Limb (tissue), 2 donors: ENCODE results near the gene LHPP.
"Not testable (repeated sequence)": the region's sequence is repeated elsewhere in the genome, so short reads cannot be mapped to it uniquely, and the experiment has no call there.

ENCODE experiments used
- DNase-seq, 2 donors: peaks; one replicate each; pipeline ENCODE4 v3.0.0-alpha.2; 2016; ENCODE audit errors: extremely low spot score in 2 of 2

LHPP gene

GRCh38 chr10:124604214-124605000 lies 142.8 kb downstream of the LHPP start:
- DNase-seq, result no peak

- no peak for DNase-seq
These were observed 143.4 kb downstream of the LHPP start for GRCh38 chr10:124605001-124605370.

DNA sequence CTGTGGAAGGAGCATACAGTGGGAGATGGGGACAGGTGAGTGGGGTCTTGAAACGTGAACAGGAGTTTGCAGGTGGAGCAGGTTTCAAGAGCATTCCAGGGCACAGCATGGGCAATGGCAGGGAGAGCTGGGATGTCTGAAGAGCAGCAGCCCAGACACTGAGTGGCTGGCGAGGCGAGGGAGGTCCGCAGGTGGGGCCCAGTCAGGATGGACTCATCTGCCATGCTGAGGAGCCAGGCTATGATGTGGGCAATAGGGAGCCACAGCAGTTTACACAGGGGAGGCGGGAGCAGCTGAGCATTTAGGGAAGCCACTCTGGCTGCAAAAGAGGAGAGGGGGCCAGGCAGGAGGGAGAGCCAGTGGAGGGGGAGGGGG lies 143.8 kb downstream of the LHPP start:
- DNase-seq, result no peak

DNA sequence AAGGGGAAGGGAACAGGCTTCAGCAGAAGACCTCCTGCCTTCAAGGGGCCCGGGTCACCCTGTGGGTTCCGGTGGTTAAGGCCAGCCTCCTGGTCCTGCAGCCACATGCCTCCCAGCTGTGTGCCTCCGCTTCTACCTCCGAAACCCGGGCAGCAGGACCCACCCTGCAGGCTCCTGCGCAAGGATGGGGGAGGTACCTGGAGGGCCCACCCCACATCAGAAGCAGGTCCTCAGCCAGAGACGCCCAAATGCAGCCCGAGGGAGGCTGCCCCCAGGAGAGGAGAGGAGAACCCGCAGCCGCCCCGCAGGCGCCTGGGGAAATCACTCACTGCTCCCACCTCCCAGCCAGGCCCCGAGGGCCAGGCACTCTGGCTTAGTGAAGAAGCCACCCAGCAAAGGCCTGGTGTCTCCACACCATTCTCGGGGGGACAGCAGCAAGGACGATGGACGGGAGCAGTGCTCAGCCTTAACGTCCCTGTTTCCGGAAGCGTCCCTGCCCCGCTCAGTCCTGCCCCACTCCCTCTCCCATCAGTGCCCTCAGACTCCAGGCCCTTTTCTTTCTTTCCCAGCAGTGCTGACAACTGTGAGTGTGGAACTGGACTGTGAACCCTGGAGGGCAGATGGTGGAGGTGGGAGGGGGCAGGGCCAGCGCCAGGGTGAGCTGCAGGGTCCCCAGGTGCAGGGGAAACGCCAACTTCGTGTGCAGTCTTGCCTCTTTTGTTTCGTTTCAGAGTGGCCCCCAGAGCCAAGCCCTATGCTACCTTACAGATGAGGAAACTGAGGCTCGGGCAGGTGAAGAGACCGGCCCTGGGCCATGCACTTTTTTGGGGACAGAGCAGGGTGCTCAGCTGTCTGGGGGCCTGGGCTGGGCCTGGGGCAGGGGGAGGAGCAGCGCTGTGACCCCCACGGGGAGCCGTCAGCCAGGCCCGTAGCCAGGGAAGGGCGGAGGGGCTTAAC lies 144.5 kb downstream of the LHPP start:
- DNase-seq, result no peak

DNA sequence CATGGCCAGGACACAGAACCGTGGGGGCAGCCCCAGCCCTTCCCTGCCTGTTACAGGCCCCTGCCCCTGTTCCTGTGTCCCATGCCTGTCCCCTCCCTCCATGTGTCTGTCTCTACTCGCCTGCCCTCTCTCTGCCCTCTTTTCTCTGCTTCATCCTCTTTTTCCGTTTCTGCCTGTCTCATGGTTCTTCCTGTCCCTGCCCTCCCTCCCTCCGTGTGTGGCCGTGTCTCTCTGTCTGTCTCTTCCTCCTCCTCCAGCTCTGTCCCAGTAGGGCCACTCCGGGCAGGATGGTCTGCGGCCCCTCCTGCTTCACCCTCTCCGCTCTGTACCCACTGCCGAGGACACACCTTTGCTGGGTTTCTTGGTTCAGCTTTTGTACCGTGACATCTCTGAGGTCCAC lies 145.2 kb downstream of the LHPP start:
- no peak for DNase-seq

DNA sequence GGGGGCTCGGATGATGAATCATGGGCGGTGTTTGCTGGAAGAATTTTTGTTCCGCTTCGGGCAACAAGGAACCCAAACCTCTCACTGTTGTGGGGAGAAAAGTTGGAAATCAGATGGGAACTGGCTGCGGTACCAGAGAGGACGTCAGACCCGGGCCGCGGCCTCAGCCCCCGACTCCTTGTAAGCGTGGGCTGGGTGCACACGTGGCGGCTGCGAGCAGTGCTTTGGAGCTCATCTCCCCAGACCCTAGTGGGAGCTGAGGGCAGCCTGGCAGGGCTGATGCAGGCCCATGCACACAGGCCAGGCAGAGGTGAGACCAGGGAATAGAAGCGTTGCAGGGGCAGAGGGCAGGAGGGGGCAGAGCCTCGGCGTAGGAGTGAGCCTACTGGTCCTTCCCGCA lies 146.1 kb downstream of the LHPP start:
- no peak for DNase-seq

DNA sequence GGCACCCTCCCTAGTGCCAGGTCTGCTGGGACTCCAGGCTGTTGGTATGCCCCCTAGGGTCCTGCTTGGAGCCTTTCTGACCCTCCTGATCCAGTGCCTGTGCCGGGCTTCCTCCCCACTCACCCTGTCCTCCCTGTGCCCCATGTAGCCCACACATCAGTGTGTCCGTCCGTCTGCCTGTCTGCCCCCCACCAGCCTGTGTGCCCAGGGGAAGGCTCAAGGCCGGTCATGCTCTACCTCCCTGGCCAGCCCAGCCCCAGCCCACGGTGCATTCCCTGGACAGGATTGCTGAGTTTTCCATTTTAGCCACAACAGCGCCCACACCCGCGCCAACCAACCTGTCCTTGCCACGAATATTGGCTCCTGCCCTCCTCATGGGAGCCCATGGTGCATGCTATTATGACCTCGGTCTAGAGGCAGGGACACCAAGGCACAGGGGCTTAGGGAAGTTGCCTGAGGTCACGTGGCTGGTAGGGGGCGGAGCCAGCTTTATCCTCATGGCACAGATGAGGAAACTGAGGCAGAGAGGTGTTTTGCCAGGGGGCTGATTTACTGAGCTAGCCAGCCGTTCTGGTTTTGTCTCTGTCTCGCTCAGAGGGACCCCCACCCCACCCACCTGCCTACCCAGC lies 146.6 kb downstream of the LHPP start:
- DNase-seq, result no peak

DNA sequence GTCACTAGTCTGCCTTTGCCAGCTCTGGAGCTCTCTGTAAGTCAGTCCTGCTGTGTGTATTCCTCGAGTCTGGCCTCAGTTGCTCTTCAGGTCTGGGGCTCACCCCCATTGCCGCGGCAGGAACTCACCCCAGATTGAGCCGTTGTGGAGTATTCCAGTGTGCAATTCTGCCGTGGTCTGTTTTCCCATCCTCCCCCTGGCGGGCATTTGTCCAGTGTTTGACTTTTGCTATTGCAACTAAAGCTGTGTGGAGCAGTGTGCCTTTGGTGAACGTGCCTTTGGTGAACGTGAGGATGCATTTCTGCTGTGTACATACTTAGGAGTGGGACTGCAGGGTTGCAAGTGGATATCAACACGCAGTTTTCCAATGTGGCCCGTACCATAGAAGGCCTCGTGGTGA lies 148.1 kb downstream of the LHPP start:
- no peak for DNase-seq

GRCh38 chr10:124610186-124610585 lies 148.6 kb downstream of the LHPP start:
- DNase-seq, result not testable (repeated sequence)

DNA sequence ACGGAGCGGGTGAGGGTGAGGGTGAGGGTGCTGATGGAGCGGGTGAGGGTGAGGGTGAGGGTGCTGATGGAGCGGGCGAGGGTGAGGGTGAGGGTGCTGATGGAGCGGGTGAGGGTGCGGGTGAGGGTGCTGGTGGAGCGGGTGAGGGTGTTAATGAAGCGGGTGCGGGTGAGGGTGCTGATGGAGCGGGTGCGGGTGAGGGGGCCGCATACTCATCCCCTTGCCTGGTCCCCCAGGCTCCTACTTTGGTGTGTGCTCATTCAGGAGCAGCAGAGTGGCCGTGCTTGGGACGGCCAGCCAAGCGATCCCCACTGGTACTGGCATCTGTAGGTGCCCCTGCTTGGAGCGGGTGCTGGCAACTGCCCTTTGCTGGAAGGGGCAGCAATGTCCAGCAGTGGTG lies 149.2 kb downstream of the LHPP start:
- DNase-seq, result not testable (repeated sequence)

DNA sequence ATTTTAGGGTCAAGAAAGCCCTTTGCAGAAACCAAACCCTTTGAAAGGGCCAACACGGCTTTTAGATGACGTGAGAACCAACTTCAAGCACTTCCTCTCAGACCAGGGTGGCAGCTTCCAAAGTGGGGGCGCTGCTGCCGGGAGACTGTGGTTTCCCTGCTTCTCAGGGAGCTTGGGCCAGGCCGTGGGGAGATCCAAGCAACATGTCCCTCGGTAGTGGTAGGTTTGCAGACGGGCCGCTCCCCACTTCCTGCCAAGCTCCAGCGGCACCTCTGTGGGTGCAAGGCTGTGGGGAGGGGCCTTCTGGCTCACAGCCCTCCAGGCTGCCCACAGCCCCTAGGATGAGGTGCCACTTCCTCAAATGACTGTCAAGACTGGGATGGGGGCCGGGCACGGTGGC lies 150.1 kb downstream of the LHPP start:
- DNase-seq, result no peak

DNA sequence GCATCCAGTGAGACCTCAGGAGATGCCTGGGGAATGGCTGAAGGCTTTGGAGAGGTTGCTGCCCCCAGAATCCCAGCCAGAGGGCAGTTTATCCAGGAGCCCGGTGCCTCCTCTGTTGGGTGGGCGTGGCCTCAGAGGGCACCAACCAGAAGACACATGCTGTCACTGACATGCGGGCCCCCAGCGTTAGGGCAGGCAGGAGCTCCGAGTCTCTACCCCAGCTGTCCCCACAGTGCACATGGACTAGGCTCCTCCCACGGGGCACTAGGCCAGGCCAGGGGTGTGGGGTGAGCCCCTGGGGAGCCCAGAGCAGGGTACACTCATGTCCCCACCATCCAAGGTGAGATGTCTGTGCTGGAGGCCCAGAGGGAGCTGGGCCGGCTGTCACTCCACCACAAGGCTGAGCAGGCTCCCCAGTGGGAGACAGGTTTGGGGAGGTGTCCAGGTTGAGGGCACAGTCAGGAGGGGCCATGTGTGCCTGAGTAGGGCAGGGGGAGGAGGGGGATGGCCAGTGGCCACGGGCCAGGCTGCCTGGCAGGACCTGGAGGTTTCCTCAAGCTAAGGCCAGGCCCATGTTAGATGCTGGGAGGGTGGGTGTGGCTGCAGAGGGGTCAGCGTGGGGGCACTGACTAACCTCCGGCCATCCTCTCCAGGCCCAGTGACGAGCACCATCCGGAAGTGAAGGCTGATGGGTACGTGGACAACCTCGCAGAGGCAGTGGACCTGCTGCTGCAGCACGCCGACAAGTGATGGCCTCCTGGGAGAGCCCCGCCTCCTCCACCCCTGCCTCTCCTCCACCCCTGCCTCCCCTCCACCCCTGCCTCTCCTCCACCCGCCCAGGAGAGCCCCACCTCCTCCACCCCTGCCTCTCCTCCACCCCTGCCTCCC lies 151.2 kb downstream of the LHPP start:
- no peak for DNase-seq

- DNase-seq, result no peak
These were observed 152.5 kb downstream of the LHPP start for GRCh38 chr10:124614003-124614659.

DNA sequence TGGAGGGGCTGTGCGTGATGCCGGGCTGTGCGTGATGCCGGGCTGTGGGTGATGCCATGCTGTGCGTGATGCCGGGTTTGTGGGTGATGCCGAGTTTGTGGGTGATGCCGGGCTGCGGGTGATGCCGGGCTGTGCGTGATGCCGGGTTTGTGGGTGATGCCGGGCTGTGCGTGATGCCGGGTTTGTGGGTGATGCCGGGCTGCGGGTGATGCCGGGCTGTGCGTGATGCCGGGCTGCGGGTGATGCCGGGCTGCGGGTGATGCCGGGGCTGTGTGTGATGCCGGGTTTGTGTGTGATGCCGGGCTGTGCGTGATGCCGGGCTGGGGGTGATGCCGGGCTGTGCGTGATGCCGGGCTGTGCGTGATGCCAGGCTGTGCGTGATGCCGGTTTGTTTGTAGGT lies 153.6 kb downstream of the LHPP start:
- DNase-seq, result no peak

GRCh38 chr10:124616040-124616835 lies 154.6 kb downstream of the LHPP start:
- no peak for DNase-seq

- no peak for DNase-seq
These were observed 155.2 kb downstream of the LHPP start for GRCh38 chr10:124616836-124617130.

DNA sequence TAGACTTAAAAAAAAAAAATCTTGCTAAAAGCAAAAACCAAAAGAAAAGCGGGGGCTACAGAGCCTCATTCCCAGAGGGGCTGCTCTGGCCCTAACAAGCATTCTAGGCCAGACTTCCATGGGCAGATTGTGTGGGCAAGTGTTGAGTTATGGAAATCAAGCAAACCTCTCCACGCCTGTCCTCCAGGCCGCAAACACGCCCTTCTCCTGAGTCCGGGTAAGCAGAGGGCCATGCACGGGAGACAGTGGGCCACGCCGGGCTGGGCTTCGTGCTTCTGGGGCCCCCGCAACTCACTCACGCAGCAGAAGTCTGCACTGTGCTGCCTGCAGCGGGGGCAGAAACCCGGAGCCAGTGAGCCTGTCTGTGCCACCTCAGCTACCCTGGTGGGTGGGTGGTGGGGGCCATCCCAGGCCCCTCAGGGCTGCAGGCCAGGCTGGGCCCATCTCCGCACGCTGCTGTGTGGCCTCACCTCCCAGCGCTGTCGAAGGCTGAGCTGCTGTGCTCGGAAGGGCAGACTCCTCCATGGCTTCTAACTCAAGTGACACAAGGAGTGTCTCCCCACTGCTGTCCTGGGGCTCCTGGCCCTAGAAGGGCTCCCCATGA lies 156.9 kb downstream of the LHPP start:
- no peak for DNase-seq

DNA sequence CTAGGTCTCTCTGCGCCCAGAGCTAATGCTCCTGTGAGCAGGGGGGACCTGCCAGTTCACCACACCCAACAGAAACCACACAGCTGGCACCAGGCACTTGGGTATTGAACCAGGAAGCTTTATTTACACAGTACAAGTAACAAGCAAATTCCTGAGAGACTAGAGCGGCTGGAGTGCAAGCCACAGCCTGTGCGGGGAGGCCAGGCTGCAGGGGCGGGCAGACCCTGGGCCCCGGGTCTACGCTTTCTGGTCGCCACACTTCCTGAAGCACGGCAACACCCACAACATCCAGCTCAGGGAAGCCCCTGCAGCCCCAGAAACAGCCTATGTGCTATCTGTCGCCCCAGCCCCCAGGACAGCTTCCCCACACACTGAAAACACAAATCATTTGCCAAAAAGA lies 157.6 kb downstream of the LHPP start:
- no peak for DNase-seq

- DNase-seq, result no peak
These were observed 158.3 kb downstream of the LHPP start for GRCh38 chr10:124619802-124620490.
